MM.1S (cell line): ENCODE results near the gene MYO10.

ENCODE experiments used
- EZH2 ChIP-seq: fragments of 300-600 bp; sonication (generic); optimal IDR thresholded peaks from 2 replicates; pipeline ENCODE3; 2017; ENCODE audit warnings: low read depth, mild to moderate bottlenecking, antibody characterized with exemption, low read length, mixed read lengths
- EZH2phosphoT487 ChIP-seq: fragments of 300-600 bp; sonication (generic); IDR thresholded peaks from 2 replicates; pipeline ENCODE4 v1.6.1; 2018; ENCODE audit warnings: antibody characterized with exemption, low read length
- TF ChIP-seq, protein P1 (sequence below): fragments of 300-600 bp; sonication (generic); IDR thresholded peaks from 2 replicates; pipeline ENCODE4 v1.5.1; 2016; ENCODE audit warnings: antibody characterized with exemption, low read length, mixed read lengths

DNA sequence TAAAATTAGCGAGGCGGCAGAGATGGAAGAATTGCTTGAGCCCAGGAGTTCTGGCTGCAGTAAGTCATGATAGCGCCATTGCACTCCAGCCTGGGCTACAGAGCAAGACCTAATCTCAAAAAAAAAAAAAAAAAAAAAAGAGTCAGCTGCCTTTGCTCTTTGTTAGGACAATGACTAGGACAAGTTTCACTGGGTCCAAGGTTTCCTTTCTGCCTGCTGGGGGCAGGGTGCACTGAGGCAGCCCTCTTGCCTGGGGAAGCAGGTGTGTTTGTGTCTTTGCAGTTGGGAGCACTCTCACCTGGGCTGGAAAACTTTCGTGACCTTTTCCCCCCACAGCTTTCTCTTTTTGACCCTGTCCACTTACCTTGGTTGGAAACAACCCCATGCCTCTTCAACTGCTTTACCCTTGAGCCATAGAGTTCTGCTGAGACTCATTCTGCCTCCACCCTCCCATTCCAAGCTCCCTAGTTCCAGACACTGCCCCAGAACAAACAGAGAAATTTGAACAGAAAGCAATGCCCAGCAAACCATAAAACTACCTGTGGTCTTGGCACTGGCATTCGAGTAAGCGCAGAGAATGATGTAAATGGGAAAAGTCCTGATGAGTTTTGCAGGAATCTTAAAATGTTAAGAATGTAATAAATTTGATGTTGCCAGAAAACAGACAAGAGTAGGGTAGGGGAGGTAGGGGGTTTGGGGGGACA is 17.0 kb upstream of the MYO10 start:
- TF ChIP-seq, protein P1, sequence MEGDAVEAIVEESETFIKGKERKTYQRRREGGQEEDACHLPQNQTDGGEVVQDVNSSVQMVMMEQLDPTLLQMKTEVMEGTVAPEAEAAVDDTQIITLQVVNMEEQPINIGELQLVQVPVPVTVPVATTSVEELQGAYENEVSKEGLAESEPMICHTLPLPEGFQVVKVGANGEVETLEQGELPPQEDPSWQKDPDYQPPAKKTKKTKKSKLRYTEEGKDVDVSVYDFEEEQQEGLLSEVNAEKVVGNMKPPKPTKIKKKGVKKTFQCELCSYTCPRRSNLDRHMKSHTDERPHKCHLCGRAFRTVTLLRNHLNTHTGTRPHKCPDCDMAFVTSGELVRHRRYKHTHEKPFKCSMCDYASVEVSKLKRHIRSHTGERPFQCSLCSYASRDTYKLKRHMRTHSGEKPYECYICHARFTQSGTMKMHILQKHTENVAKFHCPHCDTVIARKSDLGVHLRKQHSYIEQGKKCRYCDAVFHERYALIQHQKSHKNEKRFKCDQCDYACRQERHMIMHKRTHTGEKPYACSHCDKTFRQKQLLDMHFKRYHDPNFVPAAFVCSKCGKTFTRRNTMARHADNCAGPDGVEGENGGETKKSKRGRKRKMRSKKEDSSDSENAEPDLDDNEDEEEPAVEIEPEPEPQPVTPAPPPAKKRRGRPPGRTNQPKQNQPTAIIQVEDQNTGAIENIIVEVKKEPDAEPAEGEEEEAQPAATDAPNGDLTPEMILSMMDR: no peak
- TF ChIP-seq EZH2phosphoT487 (no peak), EZH2 (no peak)
